ENCODE data around the gene PROB1. TPM values are rescaled to one million over a fixed set of nuclear protein-coding genes. Genes with fewer than 3 reads are reported as not detected.

PROB1 gene
- total RNA-seq = 2.9 TPM

GRCh38 chr5:139394654-139395566 lies at the start of gene PROB1:
Gene PROB1 (minus strand): TSS chr5:139395104. CDS start chr5:139395081, 23 bp downstream.

GRCh38 chr5:139439013-139439903 lies 44.4 kb upstream of the PROB1 start, which contains the start of gene DNAJC18:
Gene DNAJC18 (minus strand): TSS chr5:139439525. CDS start chr5:139439445, 80 bp downstream.

DNA sequence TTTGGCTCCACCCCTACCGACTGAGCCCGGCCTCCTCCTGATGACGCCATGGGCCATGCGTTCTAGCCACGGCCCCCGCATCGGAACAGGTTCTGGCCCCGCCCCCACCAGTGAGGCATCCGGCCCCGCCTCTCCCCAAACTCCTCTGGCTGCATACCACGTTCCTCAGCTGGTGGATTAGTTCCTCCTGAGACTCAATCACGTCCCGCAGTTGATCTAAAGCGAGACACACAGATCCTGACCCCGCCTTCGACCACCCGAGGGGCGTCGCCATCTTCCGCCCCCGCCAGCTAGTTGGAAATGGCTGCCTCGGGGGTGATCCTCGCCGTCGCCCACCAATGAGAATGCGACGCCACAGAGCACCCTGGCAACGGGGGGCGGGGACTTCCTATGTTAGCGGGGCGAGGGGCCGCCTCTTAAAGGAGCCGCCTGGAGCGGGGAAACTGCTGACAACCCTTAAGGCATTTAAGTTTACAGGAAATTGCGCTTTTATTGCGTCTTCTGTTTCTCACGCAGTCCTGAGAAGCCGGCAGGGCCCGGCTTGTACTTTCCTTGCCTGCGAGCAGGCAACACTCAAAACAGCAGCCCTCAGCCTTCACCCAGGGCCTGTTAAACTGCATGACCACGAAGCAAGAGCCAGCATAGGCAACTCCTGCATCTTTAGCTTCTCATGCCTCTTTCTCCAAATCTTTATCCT lies 9.0 kb upstream of the PROB1 start, which contains the start of gene SPATA24:
Gene SPATA24 (minus strand): TSS at position 303 of the 697 bp plus-strand sequence. CDS start 29 bp downstream, at position 274.

GRCh38 chr5:139389701-139390638 lies 4.9 kb downstream of the PROB1 start, which contains the start of gene MZB1:
Gene MZB1 (minus strand): TSS chr5:139389913. CDS start chr5:139389856, 57 bp downstream.

GRCh38 chr5:139383275-139383992 lies 11.5 kb downstream of the PROB1 start, which contains the start of gene SLC23A1:
Gene SLC23A1 (minus strand): TSS chr5:139383297. CDS start chr5:139383253, 44 bp downstream.

GRCh38 chr5:139341689-139342422 lies 53.0 kb downstream of the PROB1 start, which contains the start of gene PAIP2:
Gene PAIP2 (plus strand): TSS chr5:139341854. CDS start chr5:139363785, 21,931 bp downstream.

Other genes starting within 250 kb of the PROB1 start
- gene SIL1, start 196.7 kb downstream of the PROB1 start, total RNA-seq = 37.3 TPM
- gene MATR3, start 101.4 kb downstream of the PROB1 start, total RNA-seq = 745 TPM
- gene PAIP2, start 53.2 kb downstream of the PROB1 start, total RNA-seq = 168 TPM
- gene SLC23A1, start 11.8 kb downstream of the PROB1 start, total RNA-seq = not detected
- not detected for gene MZB1, start 5.2 kb downstream of the PROB1 start, total RNA-seq
- 2.8 TPM for gene SPATA24, start 9.0 kb upstream of the PROB1 start, total RNA-seq
- gene DNAJC18, start 44.4 kb upstream of the PROB1 start, total RNA-seq = 30.2 TPM
- gene ECSCR, start 67.6 kb upstream of the PROB1 start, total RNA-seq = 10.8 TPM
- gene SMIM33, start 75.9 kb upstream of the PROB1 start, total RNA-seq = not detected
- 20.9 TPM for gene STING1, start 87.7 kb upstream of the PROB1 start, total RNA-seq
- gene UBE2D2, start 166.2 kb upstream of the PROB1 start, total RNA-seq = 65.7 TPM

All from camera-type eye (tissue), 1 donor.